GM20000 (cell line): ENCODE measurements around the gene ST6GALNAC3.

Experiments
- DNase-seq: peaks from one replicate; pipeline ENCODE4 v3.0.0; 2012; ENCODE audit warnings: low spot score
- CTCF ChIP-seq: IDR thresholded peaks from 2 replicates; pipeline ENCODE4 v1.5.1; 2012; ENCODE audit warnings: mild to moderate bottlenecking, control low read depth; ENCODE audit errors: extremely low read depth, missing control alignments

The ST6GALNAC3 gene

DNA sequence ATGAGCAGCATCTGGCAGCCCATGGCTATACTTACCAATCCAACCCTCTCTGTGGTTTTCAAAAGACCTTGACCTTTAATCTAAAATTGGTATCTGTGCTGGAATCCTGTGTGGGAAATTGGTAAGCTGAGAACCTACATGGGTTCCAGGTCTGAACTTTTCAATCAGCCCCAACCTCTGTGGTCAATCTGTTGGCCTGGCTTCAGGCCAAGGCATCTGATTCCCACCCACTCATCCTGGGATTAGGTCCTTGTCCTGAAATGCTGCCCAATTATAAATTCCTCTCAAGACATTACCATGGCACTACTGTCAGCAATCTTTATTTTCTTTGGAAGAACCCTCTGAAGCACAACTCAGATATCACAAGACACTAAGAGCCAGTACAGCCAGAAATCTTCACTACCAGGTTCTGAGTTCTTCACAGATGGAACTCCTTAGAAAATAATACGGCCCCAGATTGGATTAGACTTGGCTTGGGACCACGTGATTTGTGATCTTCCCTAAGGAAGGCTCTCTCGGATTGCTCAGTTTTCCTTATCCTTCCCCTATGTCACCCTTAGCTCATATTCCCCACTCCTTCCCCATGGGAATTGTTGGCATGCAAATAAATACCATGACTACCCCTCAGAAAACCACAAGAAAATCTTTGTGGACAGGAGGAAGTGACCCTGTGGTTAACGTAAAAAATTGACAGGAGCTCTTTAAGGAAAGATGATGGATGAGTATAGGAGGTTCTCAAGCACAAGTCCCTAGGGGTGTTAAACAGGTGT, 584.8 kb downstream of the ST6GALNAC3 start:
- no peak for TF ChIP-seq CTCF
- no peak for DNase-seq

DNA sequence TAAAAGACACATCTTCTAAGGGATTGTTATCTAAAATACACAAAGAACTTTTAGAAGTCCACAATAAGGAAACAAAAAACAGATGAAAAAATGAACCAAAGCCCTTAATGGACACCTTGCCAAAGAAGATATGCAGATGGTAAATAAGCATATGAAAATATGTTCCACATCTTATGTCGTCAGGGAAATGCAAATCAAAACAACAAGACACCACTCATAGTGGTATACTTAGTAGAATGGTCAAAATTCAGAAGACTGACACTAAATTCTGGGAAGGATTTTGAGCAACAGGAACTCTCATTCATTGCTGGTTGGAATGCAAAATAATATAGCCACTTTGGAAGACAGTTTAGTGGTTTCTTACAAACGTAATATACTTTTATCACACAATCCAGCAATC, 587.0 kb downstream of the ST6GALNAC3 start:
- TF ChIP-seq CTCF = no peak
- DNase-seq = no peak

GRCh38 chr1:76666499-76666898, 592.0 kb downstream of the ST6GALNAC3 start:
- no peak for DNase-seq
- no peak for TF ChIP-seq CTCF

DNA sequence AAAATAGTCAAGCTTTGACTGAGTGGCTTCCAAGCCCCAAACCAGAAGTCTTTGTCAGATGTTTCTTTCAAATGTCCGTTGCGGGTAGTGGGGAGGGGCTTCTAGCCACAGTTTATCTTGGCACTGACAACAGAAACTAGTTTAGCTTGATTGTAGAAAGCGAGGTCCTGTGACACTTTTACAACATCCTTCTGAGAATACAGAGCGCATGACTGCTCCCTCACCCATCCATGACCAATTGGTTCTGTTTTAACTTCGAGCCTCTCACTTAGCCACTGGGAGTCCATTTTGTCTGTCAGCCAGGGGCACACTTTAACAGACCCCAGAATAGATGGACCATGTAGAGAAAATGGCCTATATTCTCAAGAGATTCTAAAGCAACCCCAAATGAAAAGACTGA, 593.5 kb downstream of the ST6GALNAC3 start:
- no peak for DNase-seq
- TF ChIP-seq CTCF = no peak

DNA sequence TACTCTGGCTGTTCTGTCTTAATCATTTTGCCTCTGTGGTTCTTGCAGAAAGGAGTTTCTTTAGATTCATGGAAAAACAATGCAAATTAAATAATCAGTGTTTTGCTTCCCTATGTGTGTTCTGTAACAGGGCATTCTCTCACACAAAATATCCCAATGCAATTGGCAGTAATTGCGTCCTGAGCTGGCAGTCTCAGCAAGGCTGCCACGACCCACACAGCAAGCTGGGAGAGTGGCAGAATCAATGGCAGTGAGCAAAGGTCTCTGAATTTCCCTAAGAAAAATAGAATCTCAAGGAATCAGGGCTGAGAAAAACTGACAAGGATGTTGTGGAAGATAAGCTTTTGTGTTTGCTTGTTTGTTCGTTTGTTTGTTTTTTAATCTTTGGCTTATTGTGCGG, 594.6 kb downstream of the ST6GALNAC3 start:
- no peak for DNase-seq
- TF ChIP-seq CTCF = no peak

GRCh38 chr1:76669624-76670315, 595.2 kb downstream of the ST6GALNAC3 start:
- no peak for DNase-seq
- TF ChIP-seq CTCF = no peak

- no peak for DNase-seq
- no peak for TF ChIP-seq CTCF
Observed at GRCh38 chr1:76674689-76675210, 600.2 kb downstream of the ST6GALNAC3 start.
